GM23338 (cell line): ENCODE data around the gene DGKH. TPM values are rescaled to one million over a fixed set of nuclear protein-coding genes. Genes with fewer than 3 reads are reported as not detected.

Source experiments
- ATAC-seq: fragments of 200-7000 bp; cut with Tn5 transposase; 3 replicates; pipeline ENCODE4 v1.9.1; 2020
- DNase-seq: peaks from one replicate; pipeline ENCODE4 v3.0.0-alpha.2; 2015; ENCODE audit warnings: low spot score
- H2AFZ ChIP-seq: fragments of 200-600 bp; sonication (generic); 2 replicates; pipeline ENCODE4 v1.8.0; 2016; ENCODE audit warnings: antibody characterized with exemption, mild to moderate bottlenecking, moderate library complexity
- H3F3A ChIP-seq: fragments of 200-600 bp; sonication (generic); replicated peaks from 2 replicates; pipeline ENCODE4 v1.8.0; 2017; ENCODE audit warnings: antibody characterized with exemption, mixed run types, low read depth
- H3K27ac ChIP-seq: fragments of 200-600 bp; sonication (generic); 2 replicates; pipeline ENCODE4 v1.6.1; 2016; ENCODE audit warnings: low read depth
- H3K27me3 ChIP-seq: fragments of 200-600 bp; sonication (generic); 2 replicates; pipeline ENCODE4 v1.8.0; 2016; ENCODE audit warnings: mild to moderate bottlenecking, mixed run types, moderate library complexity; ENCODE audit not compliant: insufficient read depth
- H3K36me3 ChIP-seq: fragments of 200-600 bp; sonication (generic); 2 replicates; pipeline ENCODE4 v1.8.0; 2016; ENCODE audit warnings: mild to moderate bottlenecking; ENCODE audit not compliant: insufficient read depth
- H3K4me1 ChIP-seq: fragments of 200-600 bp; sonication (generic); 2 replicates; pipeline ENCODE4 v1.8.0; 2016; ENCODE audit warnings: mild to moderate bottlenecking, moderate library complexity; ENCODE audit not compliant: insufficient read depth
- H3K4me2 ChIP-seq: fragments of 200-600 bp; sonication (generic); 2 replicates; pipeline ENCODE4 v1.7.1; 2017; ENCODE audit warnings: mixed run types
- H3K4me3 ChIP-seq: fragments of 200-600 bp; sonication (generic); 2 replicates; pipeline ENCODE4 v1.6.1; 2016; ENCODE audit warnings: mixed run types
- H3K79me2 ChIP-seq: fragments of 200-600 bp; sonication (generic); replicated peaks from 2 replicates; pipeline ENCODE4 v1.8.0; 2017; ENCODE audit warnings: mild to moderate bottlenecking; ENCODE audit not compliant: insufficient read depth
- H3K9me2 ChIP-seq: fragments of 200-600 bp; sonication (generic); 2 replicates; pipeline ENCODE4 v1.8.0; 2017; ENCODE audit not compliant: insufficient read depth
- H4K20me1 ChIP-seq: fragments of 200-600 bp; sonication (generic); replicated peaks from 2 replicates; pipeline ENCODE4 v1.8.0; 2017; ENCODE audit warnings: mild to moderate bottlenecking; ENCODE audit not compliant: insufficient read depth
- H3K27ac Mint-ChIP-seq: 2 replicates; pipeline ENCODE4 v1.8.0; 2020; ENCODE audit warnings: inconsistent platforms, mild to moderate bottlenecking, moderate library complexity, mixed read lengths
- H3K27me3 Mint-ChIP-seq: 3 replicates; pipeline ENCODE4 v1.8.0; 2022; ENCODE audit warnings: low read depth, mild to moderate bottlenecking, moderate library complexity, mixed read lengths, inconsistent platforms; ENCODE audit not compliant: insufficient read depth, poor library complexity
- H3K36me3 Mint-ChIP-seq: 3 replicates; pipeline ENCODE4 v1.8.0; 2021; ENCODE audit warnings: low read depth, mild to moderate bottlenecking, inconsistent platforms, moderate library complexity, mixed read lengths
- H3K4me1 Mint-ChIP-seq: 3 replicates; pipeline ENCODE4 v1.8.0; 2020; ENCODE audit warnings: mild to moderate bottlenecking, inconsistent platforms, mixed read lengths
- H3K4me3 Mint-ChIP-seq: 3 replicates; pipeline ENCODE4 v1.8.0; 2021; ENCODE audit warnings: moderate library complexity, mild to moderate bottlenecking, inconsistent platforms, mixed read lengths
- H3K9me3 Mint-ChIP-seq: 3 replicates; pipeline ENCODE4 v1.8.0; 2020; ENCODE audit warnings: moderate library complexity, mild to moderate bottlenecking, inconsistent platforms, mixed read lengths
- EZH2 ChIP-seq: fragments of 200-600 bp; sonication (generic); IDR thresholded peaks from one replicate; pipeline ENCODE4 v1.8.0; 2017; ENCODE audit warnings: antibody characterized with exemption, mild to moderate bottlenecking, low read depth; ENCODE audit not compliant: unreplicated experiment
- EZH2phosphoT487 ChIP-seq: fragments of 200-600 bp; sonication (generic); IDR thresholded peaks from one replicate; pipeline ENCODE4 v1.8.1; 2018; ENCODE audit warnings: antibody characterized with exemption; ENCODE audit not compliant: unreplicated experiment
- NANOG ChIP-seq: IDR thresholded peaks from 2 replicates; pipeline ENCODE4 v1.6.1; 2016; ENCODE audit warnings: antibody characterized with exemption, borderline replicate concordance
- POLR2AphosphoS5 ChIP-seq: IDR thresholded peaks from 2 replicates; pipeline ENCODE4 v1.6.1; 2016; ENCODE audit warnings: antibody characterized with exemption, low read depth
- REST ChIP-seq: IDR thresholded peaks from one replicate; pipeline ENCODE4 v1.6.1; 2018; ENCODE audit warnings: antibody characterized with exemption; ENCODE audit not compliant: unreplicated experiment
- STAT1 ChIP-seq: IDR thresholded peaks from one replicate; pipeline ENCODE4 v1.6.1; 2016; ENCODE audit warnings: antibody characterized with exemption; ENCODE audit not compliant: unreplicated experiment
- ZNF331 ChIP-seq: fragments of 250-450 bp; sonication (Bioruptor Pico); IDR thresholded peaks from 2 replicates; pipeline ENCODE4 v1.5.0; 2020; ENCODE audit warnings: low read depth, mild to moderate bottlenecking, moderate library complexity
- polyA plus RNA-seq: library from polyadenylated mRNA; unstranded; fragments of >200 nt; fragmentation: Nextera tagmentation; extraction: Ambion mirVana; gene quantifications from 2 replicates; pipeline ENCODE4 v1.2.1, GENCODE V29; 2016
- total RNA-seq: library from RNA; depleted of rRNA; stranded (reverse); fragments of >200 nt; shearing (Covaris generic); gene quantifications from 2 replicates; pipeline ENCODE4 v1.2.3, GENCODE V29; 2014
- TF ChIP-seq, protein P1 (sequence below), 2 experiments: fragments of 200-600 bp in 1 of 2; sonication (generic) in 1 of 2; conservative IDR thresholded peaks; 2 replicates each; pipeline versions ENCODE4 v1.5.1 to v1.6.1; 2016 to 2017; ENCODE audit warnings: antibody characterized with exemption in 2 of 2, low read depth in 2 of 2, mild to moderate bottlenecking in 2 of 2, moderate library complexity in 1 of 2
- TF ChIP-seq, protein P2 (sequence below): IDR thresholded peaks from 2 replicates; pipeline ENCODE4 v1.6.1; 2016; ENCODE audit warnings: antibody characterized with exemption

The DGKH gene
- total and polyA plus RNA-seq, 2 experiments from 2014 or later = 2.1 to 7.5 TPM

DNA sequence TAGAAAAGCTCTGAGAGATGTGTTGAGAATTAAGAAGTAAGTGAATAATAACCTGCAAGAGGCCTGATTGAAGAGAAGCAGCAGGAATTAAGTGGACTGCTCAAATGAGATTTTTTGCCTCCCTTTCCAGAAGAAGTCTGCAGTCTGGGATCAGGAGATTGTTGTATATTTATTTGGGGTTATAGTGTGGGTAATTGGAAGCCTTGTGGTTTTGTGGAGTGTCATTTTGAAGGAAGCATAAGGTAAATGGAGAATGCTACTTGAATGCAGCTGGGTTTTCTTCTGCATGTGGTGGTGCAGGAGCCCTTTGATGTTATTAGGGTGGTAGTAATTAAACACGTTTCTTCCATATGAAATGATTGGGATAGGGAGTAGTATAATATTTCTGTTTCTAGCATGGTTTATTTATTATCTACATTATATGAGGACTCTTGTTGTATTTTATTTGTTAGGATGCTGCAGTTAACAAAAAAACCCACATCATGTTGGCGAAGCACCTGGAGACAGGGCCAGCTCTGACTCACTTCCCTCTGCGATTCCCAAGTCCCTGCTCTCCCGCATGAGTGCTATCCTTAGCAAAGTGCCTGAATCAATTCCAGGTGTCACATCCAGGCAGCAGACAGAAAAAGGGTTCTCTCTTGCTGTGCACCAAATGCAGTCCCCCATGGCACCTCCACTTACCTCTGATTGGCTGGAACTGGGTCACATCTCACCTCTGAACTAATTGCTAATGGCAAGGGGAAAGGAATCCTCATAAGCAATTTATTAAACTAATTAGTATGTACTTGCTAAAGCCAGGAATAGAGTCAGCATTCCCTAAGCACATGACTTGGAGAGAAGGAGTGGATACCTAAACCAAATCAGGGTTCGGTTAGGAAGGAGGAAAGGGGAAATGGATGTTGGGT lies 54.8 kb downstream of the DGKH start (continued):
- TF ChIP-seq STAT1 (no peak), POLR2AphosphoS5 (no peak)
- TF ChIP-seq, protein P1, sequence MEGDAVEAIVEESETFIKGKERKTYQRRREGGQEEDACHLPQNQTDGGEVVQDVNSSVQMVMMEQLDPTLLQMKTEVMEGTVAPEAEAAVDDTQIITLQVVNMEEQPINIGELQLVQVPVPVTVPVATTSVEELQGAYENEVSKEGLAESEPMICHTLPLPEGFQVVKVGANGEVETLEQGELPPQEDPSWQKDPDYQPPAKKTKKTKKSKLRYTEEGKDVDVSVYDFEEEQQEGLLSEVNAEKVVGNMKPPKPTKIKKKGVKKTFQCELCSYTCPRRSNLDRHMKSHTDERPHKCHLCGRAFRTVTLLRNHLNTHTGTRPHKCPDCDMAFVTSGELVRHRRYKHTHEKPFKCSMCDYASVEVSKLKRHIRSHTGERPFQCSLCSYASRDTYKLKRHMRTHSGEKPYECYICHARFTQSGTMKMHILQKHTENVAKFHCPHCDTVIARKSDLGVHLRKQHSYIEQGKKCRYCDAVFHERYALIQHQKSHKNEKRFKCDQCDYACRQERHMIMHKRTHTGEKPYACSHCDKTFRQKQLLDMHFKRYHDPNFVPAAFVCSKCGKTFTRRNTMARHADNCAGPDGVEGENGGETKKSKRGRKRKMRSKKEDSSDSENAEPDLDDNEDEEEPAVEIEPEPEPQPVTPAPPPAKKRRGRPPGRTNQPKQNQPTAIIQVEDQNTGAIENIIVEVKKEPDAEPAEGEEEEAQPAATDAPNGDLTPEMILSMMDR (conservative IDR thresholded peaks at IDR 0.05; ENCODE audit: low read depth in 2 of 2) = no peak
- TF ChIP-seq, protein P2, sequence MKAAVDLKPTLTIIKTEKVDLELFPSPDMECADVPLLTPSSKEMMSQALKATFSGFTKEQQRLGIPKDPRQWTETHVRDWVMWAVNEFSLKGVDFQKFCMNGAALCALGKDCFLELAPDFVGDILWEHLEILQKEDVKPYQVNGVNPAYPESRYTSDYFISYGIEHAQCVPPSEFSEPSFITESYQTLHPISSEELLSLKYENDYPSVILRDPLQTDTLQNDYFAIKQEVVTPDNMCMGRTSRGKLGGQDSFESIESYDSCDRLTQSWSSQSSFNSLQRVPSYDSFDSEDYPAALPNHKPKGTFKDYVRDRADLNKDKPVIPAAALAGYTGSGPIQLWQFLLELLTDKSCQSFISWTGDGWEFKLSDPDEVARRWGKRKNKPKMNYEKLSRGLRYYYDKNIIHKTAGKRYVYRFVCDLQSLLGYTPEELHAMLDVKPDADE = no peak

GRCh38 chr13:42106998-42107397 lies 58.5 kb downstream of the DGKH start:
- Histone ChIP-seq H3K27ac (no peak overlapping the region), H2AFZ (no peak overlapping the region), H3K9me2 (no peaks in the 10 kb centered on the region), H3K79me2 (no peaks in the 10 kb centered on the region), H3K27me3 (no peaks in the 10 kb centered on the region), H3K4me3 (no peak overlapping the region), H3K4me2 (no peak overlapping the region), H3K4me1 (no peaks in the 10 kb centered on the region), H3F3A (no peaks in the 10 kb centered on the region), H4K20me1 (no peaks in the 10 kb centered on the region), H3K36me3 (no peaks in the 10 kb centered on the region)
- H3K4me3 Mint-ChIP-seq = no peak overlapping the region
- no peak for TF ChIP-seq POLR2AphosphoS5
- TF ChIP-seq EZH2 = no peak
- H3K27ac Mint-ChIP-seq = no peak overlapping the region
- H3K36me3 Mint-ChIP-seq = peaks cover 3% of the 10 kb centered on the region; the same call in 2 of the 3 replicates
- ATAC-seq (no peak), DNase-seq (no peak)
- peaks cover 2% of the 10 kb centered on the region for H3K27me3 Mint-ChIP-seq
- H3K4me1 Mint-ChIP-seq = peaks cover 14% of the 10 kb centered on the region
- H3K9me3 Mint-ChIP-seq = peaks cover 3% of the 10 kb centered on the region; the same call in 1 of the 3 replicates

- Mint-ChIP-seq H3K4me3 (no peak overlapping the region), H3K36me3 (peaks cover 3% of the 10 kb centered on the region; the same call in 2 of the 3 replicates), H3K4me1 (peaks cover 14% of the 10 kb centered on the region), H3K27me3 (peaks cover 2% of the 10 kb centered on the region), H3K27ac (no peak overlapping the region), H3K9me3 (peaks cover 3% of the 10 kb centered on the region; the same call in 1 of the 3 replicates)
- Histone ChIP-seq H4K20me1 (no peaks in the 10 kb centered on the region), H3K9me2 (no peaks in the 10 kb centered on the region), H3K79me2 (no peaks in the 10 kb centered on the region), H3F3A (no peaks in the 10 kb centered on the region), H3K36me3 (no peaks in the 10 kb centered on the region), H3K4me3 (no peak overlapping the region), H3K27me3 (no peaks in the 10 kb centered on the region), H3K27ac (no peak overlapping the region; the same call in 1 of the 2 replicates), H2AFZ (no peak overlapping the region), H3K4me1 (no peaks in the 10 kb centered on the region), H3K4me2 (no peak overlapping the region)
- no peak for DNase-seq
- ATAC-seq = no peak; the same call in 2 of the 3 replicates
- TF ChIP-seq ZNF331 (no peak), NANOG (no peak), STAT1 (no peak), REST (no peak), EZH2 (no peak), EZH2phosphoT487 (no peak)
- TF ChIP-seq, protein P2 = no peak
- TF ChIP-seq, protein P1 (conservative IDR thresholded peaks at IDR 0.05; ENCODE audit: low read depth in 2 of 2) = no peak
Observed at GRCh38 chr13:42107421-42107820, 59.0 kb downstream of the DGKH start.
